PC-9 (cell line): ENCODE data around the gene SH3TC1.

Source experiments
- CTCF ChIP-seq: fragments of 200-600 bp; sonication (generic); conservative IDR thresholded peaks from 2 replicates; pipeline ENCODE4 v1.6.1; 2017; ENCODE audit warnings: mixed run types, antibody characterized with exemption, mild to moderate bottlenecking, moderate library complexity
- EZH2 ChIP-seq: fragments of 200-600 bp; sonication (generic); IDR thresholded peaks from 2 replicates; pipeline ENCODE4 v1.8.0; 2017; ENCODE audit warnings: antibody characterized with exemption, low read depth

GRCh38 chr4:8269535-8270417, 70.7 kb downstream of the SH3TC1 start, which contains the start of gene HTRA3:
- TF ChIP-seq CTCF (no peak), EZH2 (peak; percentile 94)
